WTC11 (cell line): ENCODE measurements around the gene TSPAN5.

Experiments used
- ATF3 ChIP-seq: sonication (generic); formaldehyde crosslinking; conservative IDR thresholded peaks from 2 replicates; pipeline ENCODE4 v1.8.1; 2022; ENCODE audit warnings: mild to moderate bottlenecking, missing genetic modification reagents
- CREM ChIP-seq: sonication (generic); formaldehyde crosslinking; IDR thresholded peaks from 2 replicates; pipeline ENCODE4 v1.8.1; 2022; ENCODE audit warnings: mild to moderate bottlenecking, missing genetic modification reagents, moderate library complexity
- CTCF ChIP-seq: fragments of 200-600 bp; IDR thresholded peaks from 2 replicates; pipeline ENCODE4 v1.8.0; 2022; ENCODE audit warnings: antibody characterized with exemption
- ETV6 ChIP-seq: sonication (generic); formaldehyde crosslinking; IDR thresholded peaks from 2 replicates; pipeline ENCODE4 v1.8.1; 2022; ENCODE audit warnings: mild to moderate bottlenecking, missing genetic modification reagents
- FOXJ3 ChIP-seq: sonication (generic); formaldehyde crosslinking; IDR thresholded peaks from 2 replicates; pipeline ENCODE4 v1.9.0; 2021; ENCODE audit warnings: missing genetic modification reagents, mild to moderate bottlenecking, borderline replicate concordance
- FOXP4 ChIP-seq: sonication (generic); formaldehyde crosslinking; IDR thresholded peaks from 2 replicates; pipeline ENCODE4 v1.8.0; 2022; ENCODE audit warnings: mild to moderate bottlenecking, missing genetic modification reagents
- HMGXB4 ChIP-seq: sonication (generic); formaldehyde crosslinking; IDR thresholded peaks from 2 replicates; pipeline ENCODE4 v1.8.1; 2023; ENCODE audit warnings: mild to moderate bottlenecking, moderate library complexity, missing genetic modification reagents
- MAX ChIP-seq: sonication (generic); formaldehyde crosslinking; IDR thresholded peaks from 2 replicates; pipeline ENCODE4 v1.8.0; 2022; ENCODE audit warnings: mild to moderate bottlenecking, missing genetic modification reagents
- NFYB ChIP-seq: sonication (generic); formaldehyde crosslinking; conservative IDR thresholded peaks from 2 replicates; pipeline ENCODE4 v1.8.0; 2022; ENCODE audit warnings: low read depth, missing genetic modification reagents
- PRDM15 ChIP-seq: sonication (generic); formaldehyde crosslinking; IDR thresholded peaks from 2 replicates; pipeline ENCODE4 v1.8.0; 2022; ENCODE audit warnings: missing genetic modification reagents
- SMAD3 ChIP-seq: sonication (generic); formaldehyde crosslinking; IDR thresholded peaks from 2 replicates; pipeline ENCODE4 v1.8.0; 2022; ENCODE audit warnings: missing genetic modification reagents, mild to moderate bottlenecking, borderline replicate concordance
- TP53 ChIP-seq: sonication (generic); formaldehyde crosslinking; IDR thresholded peaks from 2 replicates; pipeline ENCODE4 v1.8.1; 2023; ENCODE audit warnings: mild to moderate bottlenecking, missing genetic modification reagents
- ZBTB21 ChIP-seq: sonication (generic); formaldehyde crosslinking; IDR thresholded peaks from 2 replicates; pipeline ENCODE4 v1.8.1; 2023; ENCODE audit warnings: mild to moderate bottlenecking, missing genetic modification reagents, borderline replicate concordance
- ZNF317 ChIP-seq: sonication (generic); formaldehyde crosslinking; IDR thresholded peaks from 2 replicates; pipeline ENCODE4 v1.8.1; 2023; ENCODE audit warnings: low read depth, mild to moderate bottlenecking, moderate library complexity, missing genetic modification reagents, borderline replicate concordance

- TF ChIP-seq TP53: no peak
- TF ChIP-seq MAX (CRISPR knock-in tag): no peak
- no peak for TF ChIP-seq SMAD3 (CRISPR knock-in tag)
- no peak for TF ChIP-seq CTCF
- TF ChIP-seq HMGXB4: no peak
- TF ChIP-seq FOXJ3 (CRISPR knock-in tag): no peak
- TF ChIP-seq PRDM15 (CRISPR knock-in tag): no peak
- no peak for TF ChIP-seq ZBTB21 (CRISPR knock-in tag)
- no peak for TF ChIP-seq FOXP4 (CRISPR knock-in tag)
- TF ChIP-seq ZNF317 (CRISPR knock-in tag): no peak
- TF ChIP-seq NFYB (CRISPR knock-in tag): no peak
- no peak for TF ChIP-seq ATF3 (CRISPR knock-in tag)
- no peak for TF ChIP-seq CREM (CRISPR knock-in tag)
- TF ChIP-seq ETV6 (CRISPR knock-in tag): no peak
Measured at GRCh38 chr4:98476891-98477290, 181.5 kb downstream of the TSPAN5 start.
